SU-DHL-6 (cell line): ENCODE results near the gene UBA1.

ENCODE experiments used
- EZH2phosphoT487 ChIP-seq: fragments of 200-600 bp; sonication (generic), shearing (Covaris generic); conservative IDR thresholded peaks from 2 replicates; pipeline ENCODE4 v1.6.1; 2018; ENCODE audit warnings: mild to moderate bottlenecking, antibody characterized with exemption, low read length, moderate library complexity, mixed read lengths
- TF ChIP-seq, protein P1 (sequence below): fragments of 200-600 bp; sonication (generic); IDR thresholded peaks from one replicate; pipeline ENCODE4 v1.5.1; 2017; ENCODE audit warnings: antibody characterized with exemption, mild to moderate bottlenecking, low read length, moderate library complexity; ENCODE audit not compliant: insufficient read depth, poor library complexity, severe bottlenecking

- TF ChIP-seq, protein P1, sequence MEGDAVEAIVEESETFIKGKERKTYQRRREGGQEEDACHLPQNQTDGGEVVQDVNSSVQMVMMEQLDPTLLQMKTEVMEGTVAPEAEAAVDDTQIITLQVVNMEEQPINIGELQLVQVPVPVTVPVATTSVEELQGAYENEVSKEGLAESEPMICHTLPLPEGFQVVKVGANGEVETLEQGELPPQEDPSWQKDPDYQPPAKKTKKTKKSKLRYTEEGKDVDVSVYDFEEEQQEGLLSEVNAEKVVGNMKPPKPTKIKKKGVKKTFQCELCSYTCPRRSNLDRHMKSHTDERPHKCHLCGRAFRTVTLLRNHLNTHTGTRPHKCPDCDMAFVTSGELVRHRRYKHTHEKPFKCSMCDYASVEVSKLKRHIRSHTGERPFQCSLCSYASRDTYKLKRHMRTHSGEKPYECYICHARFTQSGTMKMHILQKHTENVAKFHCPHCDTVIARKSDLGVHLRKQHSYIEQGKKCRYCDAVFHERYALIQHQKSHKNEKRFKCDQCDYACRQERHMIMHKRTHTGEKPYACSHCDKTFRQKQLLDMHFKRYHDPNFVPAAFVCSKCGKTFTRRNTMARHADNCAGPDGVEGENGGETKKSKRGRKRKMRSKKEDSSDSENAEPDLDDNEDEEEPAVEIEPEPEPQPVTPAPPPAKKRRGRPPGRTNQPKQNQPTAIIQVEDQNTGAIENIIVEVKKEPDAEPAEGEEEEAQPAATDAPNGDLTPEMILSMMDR = no peak
- TF ChIP-seq EZH2phosphoT487 = no peak
Observed at GRCh38 chrX:47171996-47172395, 21.6 kb upstream of the UBA1 start.
